GM12878 (cell line): ENCODE measurements around the gene C1orf141. TPM values are rescaled to one million over a fixed set of nuclear protein-coding genes. Genes with fewer than 3 reads are reported as not detected.

ENCODE experiments used
- ATAC-seq: fragments of 200-7000 bp; cut with Tn5 transposase; 3 replicates; pipeline ENCODE4 v1.9.1; 2020; ENCODE audit warnings: mild to moderate bottlenecking, moderate library complexity
- BruUV-seq: library from RNA; stranded (reverse); fragments of 400-500 nt; replicated peaks from 2 replicates; lab custom pipeline; 2021; lab: Mats Ljungman, UMichigan
- CTCF ChIA-PET: fragments of 300-600 bp; sonication (Branson Sonifier 250); formaldehyde crosslinking; extraction: SDS; loops from one replicate; lab custom pipeline; 2021; ENCODE audit warnings: inconsistent platforms; lab: Yijun Ruan, JAX
- POLR2A ChIA-PET: fragments of 350-600 bp; formaldehyde crosslinking; extraction: SDS; loops from one replicate; lab custom pipeline; 2021; ENCODE audit warnings: inconsistent platforms; lab: Charles Lee
- RAD21 ChIA-PET: fragments of 300-600 bp; sonication (Branson Sonifier 250); formaldehyde crosslinking; loops from one replicate; lab custom pipeline; 2023; ENCODE audit warnings: antibody characterized with exemption; ENCODE audit not compliant: unreplicated experiment; lab: Charles Lee
- SMC1A ChIA-PET: fragments of 300-600 bp; sonication (Branson Sonifier 250); formaldehyde crosslinking; loops from one replicate; lab custom pipeline; 2023; ENCODE audit not compliant: unreplicated experiment, uncharacterized antibody; lab: Charles Lee
- DNase-seq: peaks from one replicate; pipeline ENCODE4 v3.0.0-alpha.2; 2011; ENCODE audit warnings: low read depth, low spot score
- FAIRE-seq: peaks from 3 replicates; lab custom pipeline; 2011; peaks lifted over from hg19 to GRCh38; lab: Jason Lieb, UNC
- H2AFZ ChIP-seq: 2 replicates; pipeline ENCODE4 v1.6.0; 2011; ENCODE audit warnings: low read depth, low read length, control low read depth; ENCODE audit not compliant: control insufficient read depth
- H3K27ac ChIP-seq: 2 replicates; pipeline ENCODE4 v1.5.1; 2011; ENCODE audit warnings: control low read depth; ENCODE audit not compliant: control insufficient read depth, insufficient read depth
- H3K27me3 ChIP-seq, 2 experiments: replicated peaks in 1 of 2; 2 replicates each; pipeline versions ENCODE4 v1.6.0 to v1.6.1; 2011; ENCODE audit warnings: low read length in 1 of 2; ENCODE audit not compliant: control insufficient read depth in 2 of 2, insufficient read depth in 2 of 2
- H3K36me3 ChIP-seq, 2 experiments: 2 replicates each; pipeline ENCODE4 v1.5.1; 2011; ENCODE audit warnings: low read length in 1 of 2; ENCODE audit not compliant: control insufficient read depth in 2 of 2, insufficient read depth in 2 of 2
- H3K4me1 ChIP-seq: 2 replicates; pipeline ENCODE4 v1.6.1; 2011; ENCODE audit warnings: mild to moderate bottlenecking, low read length, moderate library complexity, mixed read lengths; ENCODE audit not compliant: control insufficient read depth, insufficient read depth
- H3K4me2 ChIP-seq: 2 replicates; pipeline ENCODE4 v1.6.0; 2011; ENCODE audit warnings: control low read depth; ENCODE audit not compliant: control insufficient read depth, insufficient read depth
- H3K4me3 ChIP-seq: fragments of 200-600 bp; sonication (generic); 2 replicates; pipeline ENCODE4 v1.5.1; 2016
- H3K79me2 ChIP-seq: 2 replicates; pipeline ENCODE4 v1.6.0; 2011; ENCODE audit warnings: low read length; ENCODE audit not compliant: control insufficient read depth, insufficient read depth
- H3K9ac ChIP-seq: 2 replicates; pipeline ENCODE4 v1.8.0; 2011; ENCODE audit warnings: low read length, control low read depth, mixed read lengths; ENCODE audit not compliant: control insufficient read depth, insufficient read depth
- H3K9me3 ChIP-seq: replicated peaks from 3 replicates; pipeline ENCODE4 v1.5.1; 2011; ENCODE audit warnings: mild to moderate bottlenecking, low read length; ENCODE audit not compliant: control insufficient read depth, insufficient read depth
- H4K20me1 ChIP-seq: 2 replicates; pipeline ENCODE4 v1.6.0; 2011; ENCODE audit not compliant: control insufficient read depth, insufficient read depth
- JUND ChIP-seq: IDR thresholded peaks from 2 replicates; pipeline ENCODE4 v1.6.1; 2012; ENCODE audit warnings: low read depth, mild to moderate bottlenecking, low read length, improper control_type of control experiment, moderate library complexity
- KLF5 ChIP-seq: fragments of 450-650 bp; IDR thresholded peaks from 2 replicates; pipeline ENCODE4 v1.6.1; 2014; ENCODE audit warnings: mild to moderate bottlenecking; ENCODE audit not compliant: partially characterized antibody
- PAX8 ChIP-seq: fragments of 450-650 bp; IDR thresholded peaks from 2 replicates; pipeline ENCODE4 v1.6.1; 2017; ENCODE audit warnings: mild to moderate bottlenecking, moderate library complexity
- SREBF1 ChIP-seq: IDR thresholded peaks from 2 replicates; pipeline ENCODE4 v1.6.1; 2012; ENCODE audit warnings: mild to moderate bottlenecking, low read length
- STAT3 ChIP-seq: IDR thresholded peaks from 2 replicates; pipeline ENCODE4 v1.6.1; 2011; ENCODE audit warnings: low read depth, low read length, improper control_type of control experiment
- SUZ12 ChIP-seq: fragments of 200-600 bp; sonication (generic); IDR thresholded peaks from one replicate; pipeline ENCODE4 v1.6.1; 2018; ENCODE audit warnings: antibody characterized with exemption, mild to moderate bottlenecking; ENCODE audit not compliant: unreplicated experiment
- TCF12 ChIP-seq: IDR thresholded peaks from 2 replicates; pipeline ENCODE4 v1.6.1; 2011; ENCODE audit warnings: low read depth, mild to moderate bottlenecking, low read length
- ZBED1 ChIP-seq: IDR thresholded peaks from 2 replicates; pipeline ENCODE4 v1.6.1; 2016; ENCODE audit warnings: borderline replicate concordance
- ZNF207 ChIP-seq: fragments of 450-650 bp; IDR thresholded peaks from 2 replicates; pipeline ENCODE4 v1.6.1; 2014; ENCODE audit warnings: antibody characterized with exemption, mild to moderate bottlenecking, borderline replicate concordance
- WGBS: methylation state at CpG from one replicate; pipeline ENCODE4 v1.1.6; 2016; ENCODE audit warnings: low lambda C conversion rate; ENCODE audit not compliant: insufficient replicate concordance, insufficient coverage; ENCODE audit errors: missing lambda C conversion rate; 5-methylcytosine and 5-hydroxymethylcytosine counted together
- in situ Hi-C: fragments of 300-500 bp; cut with MboI; formaldehyde crosslinking; loops from 9 replicates; pipeline ENCODE4 v1.14.3; 2018; ENCODE audit warnings: mixed read lengths
- intact Hi-C: fragments of 100-400 bp; cut with micrococcal nuclease; formaldehyde crosslinking; loops from one replicate; pipeline ENCODE4 v1.14.2; 2022; ENCODE audit not compliant: unreplicated experiment
- polyA plus RNA-seq, 11 experiments: library from polyadenylated mRNA; depleted of rRNA in 4 of 11; unstranded in 6 of 11; stranded (reverse) in 5 of 11; fragments of >200 nt; fragmentation: Nextera tagmentation in 4 of 11; fragmentation: Illumina TruSeq in 1 of 11; extraction: Ambion mirVana in 4 of 11; extraction: Trizol in 1 of 11; gene quantifications; 1 replicate in 1 of 11; 2 replicates in 10 of 11; pipeline versions ENCODE4 v1.2.1 to v1.2.3, GENCODE V29; 2011 to 2016; ENCODE audit warnings: inconsistent platforms in 2 of 11, missing spikeins in 2 of 11, low read depth in 1 of 11
- total RNA-seq, 4 experiments: library from RNA; depleted of rRNA in 3 of 4; stranded (reverse); fragments of >200 nt in 3 of 4; fragmentation: Illumina TruSeq in 1 of 4; extraction: Trizol in 1 of 4; gene quantifications; 2 replicates each; pipeline versions ENCODE4 v1.2.1 to v1.2.3, GENCODE V29; 2013 to 2021
- TF ChIP-seq, protein P1 (sequence below): fragments of 450-650 bp; IDR thresholded peaks from 2 replicates; pipeline ENCODE4 v1.6.1; 2017; ENCODE audit warnings: borderline replicate concordance
- TF ChIP-seq, protein P2 (sequence below): fragments of 450-650 bp; IDR thresholded peaks from 2 replicates; pipeline ENCODE4 v1.6.1; 2017; ENCODE audit warnings: low read depth, mild to moderate bottlenecking, moderate library complexity

The C1orf141 gene
- total and polyA plus RNA-seq, 10 of the 15 experiments (the other 5 are each of a cell fraction or from before 2014, with no cell fraction given) = not detected

DNA sequence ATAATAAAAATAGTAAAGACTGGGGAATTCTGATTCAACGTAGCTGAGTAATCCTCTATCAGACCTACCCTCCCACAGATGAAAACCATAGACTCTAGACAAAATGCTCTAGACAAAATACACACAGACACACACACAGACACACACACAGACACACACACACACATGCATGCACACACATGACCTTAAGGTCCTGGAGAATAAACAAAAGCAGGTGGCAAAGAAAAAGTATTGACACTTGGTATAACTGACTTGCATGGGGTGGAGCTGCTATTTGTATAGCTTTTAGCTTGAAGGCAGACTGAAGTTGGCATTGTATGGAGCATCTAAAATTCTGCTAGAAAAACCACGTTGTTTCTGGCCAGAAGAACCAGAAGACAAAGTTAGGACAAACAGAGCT, 29.3 kb downstream of the C1orf141 start (continued):
- TF ChIP-seq, protein P1, sequence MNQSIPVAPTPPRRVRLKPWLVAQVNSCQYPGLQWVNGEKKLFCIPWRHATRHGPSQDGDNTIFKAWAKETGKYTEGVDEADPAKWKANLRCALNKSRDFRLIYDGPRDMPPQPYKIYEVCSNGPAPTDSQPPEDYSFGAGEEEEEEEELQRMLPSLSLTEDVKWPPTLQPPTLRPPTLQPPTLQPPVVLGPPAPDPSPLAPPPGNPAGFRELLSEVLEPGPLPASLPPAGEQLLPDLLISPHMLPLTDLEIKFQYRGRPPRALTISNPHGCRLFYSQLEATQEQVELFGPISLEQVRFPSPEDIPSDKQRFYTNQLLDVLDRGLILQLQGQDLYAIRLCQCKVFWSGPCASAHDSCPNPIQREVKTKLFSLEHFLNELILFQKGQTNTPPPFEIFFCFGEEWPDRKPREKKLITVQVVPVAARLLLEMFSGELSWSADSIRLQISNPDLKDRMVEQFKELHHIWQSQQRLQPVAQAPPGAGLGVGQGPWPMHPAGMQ = no peak
- TF ChIP-seq ZBED1 = no peak

DNA sequence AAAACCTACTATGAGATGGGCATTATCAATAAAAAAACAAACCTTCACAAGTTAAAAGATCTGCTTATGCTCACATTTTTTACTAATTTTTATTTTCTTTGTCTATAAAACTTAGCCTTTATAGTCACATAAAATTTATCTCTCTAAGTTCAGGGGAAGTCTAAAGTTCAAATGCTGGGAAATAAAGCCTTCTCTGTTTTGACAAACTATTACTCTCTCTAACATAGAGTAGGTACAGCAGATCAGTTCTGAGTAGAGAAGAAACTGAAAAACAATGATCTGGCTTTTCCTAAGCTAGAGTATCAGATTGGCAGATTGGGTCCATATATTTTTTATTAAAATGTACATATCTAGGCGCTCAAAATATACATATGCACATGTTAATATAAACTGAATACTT, 31.2 kb downstream of the C1orf141 start:
- H3K4me2 ChIP-seq = no peak overlapping the region
- no peak overlapping the region for H3K27ac ChIP-seq
- no peak overlapping the region for H3K9ac ChIP-seq
- H3K4me1 ChIP-seq = no peaks in the 10 kb centered on the region
- H3K9me3 ChIP-seq = no peaks in the 10 kb centered on the region
- no peak overlapping the region for H2AFZ ChIP-seq
- WGBS = 25% methylated on average over 1 of the region's 1 CpG
- no peak for ATAC-seq
- SMC1A ChIA-PET = no interaction called here
- intact Hi-C loops = no loop called here
- H3K36me3 ChIP-seq = no peaks in the 10 kb centered on the region
- CTCF ChIA-PET = interaction anchor here (1.1 to 1.2 kb wide), 2 partner anchors 17 to 107 kb away, joined by 3 read pairs; no protein-coding TSS in a partner anchor
- DNase-seq = no peak
- no peaks in the 10 kb centered on the region; a peak in 2 of 4 replicates for H3K27me3 ChIP-seq
- no peaks in the 10 kb centered on the region for H3K79me2 ChIP-seq
- POLR2A ChIA-PET = no interaction called here
- RAD21 ChIA-PET = no interaction called here
- no peaks in the 10 kb centered on the region for H4K20me1 ChIP-seq
- H3K4me3 ChIP-seq = no peak overlapping the region
- in situ Hi-C loops = no loop called here
- BruUV-seq = no TSS peak
- FAIRE-seq = no peak
- no peak for TF ChIP-seq TCF12
- TF ChIP-seq KLF5 = no peak
- no peak for TF ChIP-seq ZNF207
- no peak for TF ChIP-seq STAT3
- no peak for TF ChIP-seq JUND
- TF ChIP-seq, protein P2, sequence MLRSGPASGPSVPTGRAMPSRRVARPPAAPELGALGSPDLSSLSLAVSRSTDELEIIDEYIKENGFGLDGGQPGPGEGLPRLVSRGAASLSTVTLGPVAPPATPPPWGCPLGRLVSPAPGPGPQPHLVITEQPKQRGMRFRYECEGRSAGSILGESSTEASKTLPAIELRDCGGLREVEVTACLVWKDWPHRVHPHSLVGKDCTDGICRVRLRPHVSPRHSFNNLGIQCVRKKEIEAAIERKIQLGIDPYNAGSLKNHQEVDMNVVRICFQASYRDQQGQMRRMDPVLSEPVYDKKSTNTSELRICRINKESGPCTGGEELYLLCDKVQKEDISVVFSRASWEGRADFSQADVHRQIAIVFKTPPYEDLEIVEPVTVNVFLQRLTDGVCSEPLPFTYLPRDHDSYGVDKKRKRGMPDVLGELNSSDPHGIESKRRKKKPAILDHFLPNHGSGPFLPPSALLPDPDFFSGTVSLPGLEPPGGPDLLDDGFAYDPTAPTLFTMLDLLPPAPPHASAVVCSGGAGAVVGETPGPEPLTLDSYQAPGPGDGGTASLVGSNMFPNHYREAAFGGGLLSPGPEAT = no peak
- no peak for TF ChIP-seq SUZ12
- TF ChIP-seq SREBF1 = no peak
- TF ChIP-seq PAX8 = no peak
